RWPE1 (cell line): ENCODE measurements around the gene TGFB3.
"Not testable (repeated sequence)": the region's sequence is repeated elsewhere in the genome, so short reads cannot be mapped to it uniquely, and the experiment has no call there.

ENCODE experiments used
- CTCF ChIA-PET: fragments of 350-600 bp; sonication (Branson Sonifier 250); formaldehyde crosslinking; extraction: SDS; loops from one replicate; lab custom pipeline; 2021; lab: Yijun Ruan, JAX
- POLR2A ChIA-PET: fragments of 400-600 bp; formaldehyde crosslinking; extraction: SDS; loops from one replicate; lab custom pipeline; 2020; ENCODE audit warnings: antibody characterized with exemption; ENCODE audit not compliant: low non-redundant PET; lab: Yijun Ruan, JAX
- DNase-seq: peaks from one replicate; pipeline ENCODE4 v3.0.0; 2012; ENCODE audit warnings: low spot score
- H3K27ac ChIP-seq: fragments of 450-650 bp; 2 replicates; pipeline ENCODE4 v1.5.1; 2017
- CTCF ChIP-seq: fragments of 450-650 bp; conservative IDR thresholded peaks from 2 replicates; pipeline ENCODE4 v1.5.1; 2017; ENCODE audit warnings: low read depth, mild to moderate bottlenecking

Gene TGFB3

GRCh38 chr14:75934998-75935628 lies 46.7 kb downstream of the TGFB3 start:
- CTCF ChIA-PET: interaction anchor here (0.7 kb wide), 1 partner anchor 12 kb away, joined by 4 read pairs; no protein-coding TSS in a partner anchor
- TF ChIP-seq CTCF: no peak
- DNase-seq: no peak
- H3K27ac ChIP-seq: no peak overlapping the region
- POLR2A ChIA-PET: no interaction called here

GRCh38 chr14:75933712-75934296 lies 48.0 kb downstream of the TGFB3 start:
- H3K27ac ChIP-seq: no peak overlapping the region
- no peak for TF ChIP-seq CTCF
- ChIA-PET CTCF (interaction anchor here (0.7 kb wide), 1 partner anchor 13 kb away, joined by 3 read pairs; no protein-coding TSS in a partner anchor), POLR2A (no interaction called here)
- DNase-seq: no peak

GRCh38 chr14:75928690-75929181 lies 53.1 kb downstream of the TGFB3 start:
- CTCF ChIA-PET: no interaction called here
- DNase-seq: no peak
- no peak overlapping the region for H3K27ac ChIP-seq
- no peak for TF ChIP-seq CTCF
- POLR2A ChIA-PET: no interaction called here

GRCh38 chr14:75927564-75928087 lies 54.2 kb downstream of the TGFB3 start:
- ChIA-PET CTCF (no interaction called here), POLR2A (no interaction called here)
- no peak overlapping the region for H3K27ac ChIP-seq
- TF ChIP-seq CTCF: no peak
- no peak for DNase-seq

- ChIA-PET POLR2A (no interaction called here), CTCF (no interaction called here)
- no peak for DNase-seq
- no peak for TF ChIP-seq CTCF
- no peak overlapping the region for H3K27ac ChIP-seq
Measured at GRCh38 chr14:75926431-75927115, 55.2 kb downstream of the TGFB3 start.

- CTCF ChIA-PET, DNase-seq, POLR2A ChIA-PET: not testable (repeated sequence)
Measured at GRCh38 chr14:75925141-75925840, 56.5 kb downstream of the TGFB3 start.

GRCh38 chr14:75920421-75920820 lies 61.4 kb downstream of the TGFB3 start:
- DNase-seq, CTCF ChIA-PET, POLR2A ChIA-PET, H3K27ac ChIP-seq: not testable (repeated sequence)

More at GRCh38 chr14:75925141-75925840, 56.5 kb downstream of the TGFB3 start:
- H3K27ac ChIP-seq: not testable (repeated sequence)
